Motor neuron (in vitro differentiated cells): ENCODE data around the gene ANGPTL7. TPM values are rescaled to one million over a fixed set of nuclear protein-coding genes. Genes with fewer than 3 reads are reported as not detected.

Experiments used
- ATAC-seq, 8 experiments: fragments of 200-7000 bp; cut with Tn5 transposase; replicated peaks in 6 of 8; 2 replicates each; pipeline ENCODE4 v1.8.0; 2021; ENCODE audit warnings: mild to moderate bottlenecking in 8 of 8, moderate library complexity in 8 of 8
- H3K27ac ChIP-seq, 2 donors: fragments of 250-450 bp; sonication (Bioruptor Pico); 2 replicates each; pipeline ENCODE4 v1.9.0; 2021; ENCODE audit warnings: antibody characterized with exemption in 2 of 2, mild to moderate bottlenecking in 2 of 2, moderate library complexity in 1 of 2
- H3K4me1 ChIP-seq, 2 donors: fragments of 250-450 bp; sonication (Bioruptor Pico); replicated peaks in 1 of 2; 2 replicates each; pipeline ENCODE4 v1.6.1; 2021; ENCODE audit warnings: antibody characterized with exemption in 2 of 2, mild to moderate bottlenecking in 2 of 2, moderate library complexity in 1 of 2
- H3K4me3 ChIP-seq, 5 donors: fragments of 250-450 bp; sonication (Bioruptor Pico); 2 replicates each; pipeline ENCODE4 v1.9.0; 2021; ENCODE audit warnings: antibody characterized with exemption in 5 of 5, mild to moderate bottlenecking in 5 of 5, moderate library complexity in 4 of 5
- WGBS, 10 experiments: fragments of 450-650 bp; shearing (Covaris generic); methylation state at CpG; one replicate each; pipeline ENCODE4 v1.0.0; 2022; 5-methylcytosine and 5-hydroxymethylcytosine counted together
- in situ Hi-C, 9 experiments: fragments of 400-800 bp; cut with MboI; loops; one replicate each; pipeline ENCODE4 v1.15.0; 2021; ENCODE audit warnings: low sequenced_read_pairs in 9 of 9, low pct_unique_long_range_greater_than_20kb in 2 of 9; ENCODE audit not compliant: unreplicated experiment in 9 of 9
- total RNA-seq, 8 experiments: library from RNA; unstranded; fragments of 300-600 nt; gene quantifications; 2 replicates each; pipeline versions ENCODE4 v1.2.3 to v1.2.4, GENCODE V29; 2022

The ANGPTL7 gene
- total RNA-seq, 8 experiments from 2014 or later, result 0.16 to 4.7 (median 0.68) TPM

GRCh38 chr1:11216074-11216473 is 26.9 kb downstream of the ANGPTL7 start:
- in situ Hi-C loops, result loop anchor here in 1 of 9 experiments (25.0 kb wide), 1 partner anchor 104 kb away; no protein-coding TSS in a partner anchor

GRCh38 chr1:11227106-11228077 is 38.2 kb downstream of the ANGPTL7 start:
- 83 to 100% (median 95%) methylated on average over 3 to 10 of the region's 10 CpGs for WGBS, 10 experiments

More at GRCh38 chr1:11216074-11216473, 26.9 kb downstream of the ANGPTL7 start:
- Histone ChIP-seq H3K4me1 (no peaks in the 10 kb centered on the region), H3K27ac (no peak overlapping the region), H3K4me3 (no peak overlapping the region)
- WGBS, 10 experiments, result 90 to 100% (median 100%) methylated on average over 1 of the region's 1 CpG; no CpG with 5 or more reads in 6 of the 10 experiments
- ATAC-seq, result no peak

GRCh38 chr1:11229203-11229602 is 40.0 kb downstream of the ANGPTL7 start:
- no peak overlapping the region for H3K27ac ChIP-seq
- ATAC-seq, result no peak
- no peaks in the 10 kb centered on the region for H3K4me1 ChIP-seq
- 81 to 100% (median 97%) methylated on average over 1 to 4 of the region's 4 CpGs; no CpG with 5 or more reads in 2 of the 10 experiments for WGBS, 10 experiments
- H3K4me3 ChIP-seq, result no peak overlapping the region
- in situ Hi-C loops, result loop anchor here in 5 of 9 experiments (25.0 kb wide), 2 partner anchors 92 to 408 kb away; no protein-coding TSS in a partner anchor

More at GRCh38 chr1:11227106-11228077, 38.2 kb downstream of the ANGPTL7 start:
- H3K27ac ChIP-seq, result no peak overlapping the region
- no peak overlapping the region for H3K4me3 ChIP-seq
- ATAC-seq, result peak in 1 of 8 experiments; percentile 28
- H3K4me1 ChIP-seq, result no peaks in the 10 kb centered on the region
- in situ Hi-C loops, result loop anchor here in 5 of 9 experiments (25.0 kb wide), 2 partner anchors 90 to 410 kb away; no protein-coding TSS in a partner anchor

GRCh38 chr1:11233208-11233607 is 44.1 kb downstream of the ANGPTL7 start:
- 87 to 100% (median 100%) methylated on average over 1 to 2 of the region's 2 CpGs; no CpG with 5 or more reads in 1 of the 10 experiments for WGBS, 10 experiments
- H3K27ac ChIP-seq, result no peak overlapping the region
- H3K4me1 ChIP-seq, result no peaks in the 10 kb centered on the region
- no peak for ATAC-seq
- in situ Hi-C loops, result loop anchor here in 5 of 9 experiments (25.0 kb wide), 2 partner anchors 96 to 404 kb away; no protein-coding TSS in a partner anchor
- H3K4me3 ChIP-seq, result no peak overlapping the region

- ATAC-seq, result no peak
- H3K4me1 ChIP-seq, result no peaks in the 10 kb centered on the region
- H3K4me3 ChIP-seq, result no peak overlapping the region
- 67 to 100% (median 93%) methylated on average over 1 to 6 of the region's 6 CpGs; no CpG with 5 or more reads in 1 of the 10 experiments for WGBS, 10 experiments
- H3K27ac ChIP-seq, result no peak overlapping the region
- in situ Hi-C loops, result loop anchor here in 5 of 9 experiments (25.0 kb wide), 2 partner anchors 100 to 400 kb away; no protein-coding TSS in a partner anchor
These were observed 48.2 kb downstream of the ANGPTL7 start for GRCh38 chr1:11237356-11237755.

GRCh38 chr1:11238311-11238710 is 49.2 kb downstream of the ANGPTL7 start:
- ATAC-seq, result no peak
- H3K4me1 ChIP-seq, result no peaks in the 10 kb centered on the region
- in situ Hi-C loops, result loop anchor here in 5 of 9 experiments (25.0 kb wide), 2 partner anchors 101 to 399 kb away; no protein-coding TSS in a partner anchor
- H3K4me3 ChIP-seq, result no peak overlapping the region
- H3K27ac ChIP-seq, result no peak overlapping the region
- 88 to 100% (median 100%) methylated on average over 2 to 7 of the region's 7 CpGs; no CpG with 5 or more reads in 3 of the 10 experiments for WGBS, 10 experiments

GRCh38 chr1:11245248-11245647 is 56.1 kb downstream of the ANGPTL7 start:
- no peak overlapping the region for H3K27ac ChIP-seq
- in situ Hi-C loops, result loop anchor here in 5 of 9 experiments (25.0 kb wide), 2 partner anchors 108 to 392 kb away; no protein-coding TSS in a partner anchor
- no peaks in the 10 kb centered on the region for H3K4me1 ChIP-seq

More at GRCh38 chr1:11245248-11245647, 56.1 kb downstream of the ANGPTL7 start:
- 20 to 100% (median 96%) methylated on average over 1 to 3 of the region's 3 CpGs; no CpG with 5 or more reads in 2 of the 10 experiments for WGBS, 10 experiments
- no peak overlapping the region for H3K4me3 ChIP-seq
- ATAC-seq, result no peak

Other genes with a start within 250 kb of the ANGPTL7 start
- gene TARDBP, start 176.7 kb upstream of the ANGPTL7 start, total RNA-seq, result 100 to 1,000 TPM in 4 of 8 experiments, 10 to 100 TPM in 4; 49.0 to 165 (median 105) TPM
- gene MASP2, start 142.1 kb upstream of the ANGPTL7 start, total RNA-seq, result 1 to 10 TPM; 1.2 to 5.9 (median 3.2) TPM
- 100 to 1,000 TPM in 3 of 8 experiments, 10 to 100 TPM in 5; 42.6 to 256 (median 75.3) TPM for gene SRM, start 129.3 kb upstream of the ANGPTL7 start, total RNA-seq
- gene EXOSC10, start 89.5 kb upstream of the ANGPTL7 start, total RNA-seq, result 10 to 100 TPM; 39.0 to 88.7 (median 57.9) TPM
- gene MTOR, start 73.2 kb downstream of the ANGPTL7 start, total RNA-seq, result 10 to 100 TPM; 27.9 to 59.9 (median 51.2) TPM
- 10 to 100 TPM; 12.8 to 20.7 (median 16.2) TPM for gene UBIAD1, start 83.8 kb downstream of the ANGPTL7 start, total RNA-seq